Gastrocnemius medialis (tissue), 4 donors: ENCODE results near the gene TIGAR. TPM values are rescaled to one million over a fixed set of nuclear protein-coding genes. Genes with fewer than 3 reads are reported as not detected.
A peak's percentile ranks its signal among the peaks of the same experiment; 100 is the strongest.

Experiments
- ATAC-seq, 2 donors: fragments of 150-250 bp; one replicate each; pipeline ENCODE4 v1.9.1; 2016
- DNase-seq, 2 donors: peaks; one replicate each; pipeline ENCODE4 v3.0.0-alpha.2; 2019
- H3K27ac ChIP-seq, 4 donors: fragments of 200-600 bp; sonication (generic); 1 replicate in 1 of 4; 2 replicates in 3 of 4; pipeline ENCODE4 v1.5.1; 2016 to 2018; ENCODE audit warnings: mild to moderate bottlenecking in 2 of 4, moderate library complexity in 1 of 4
- H3K27me3 ChIP-seq, 3 donors: fragments of 200-600 bp; sonication (generic) in 2 of 3; 1 replicate in 1 of 3; 2 replicates in 2 of 3; pipeline versions ENCODE4 v1.5.1 to v1.6.0; 2016 to 2019; ENCODE audit warnings: mild to moderate bottlenecking in 1 of 3, moderate library complexity in 1 of 3
- H3K36me3 ChIP-seq, 2 donors: fragments of 200-600 bp; sonication (generic) in 1 of 2; one replicate each; pipeline ENCODE4 v1.5.1; 2017 to 2018
- H3K4me1 ChIP-seq, 2 donors: fragments of 200-600 bp; sonication (generic) in 1 of 2; one replicate each; pipeline ENCODE4 v1.5.1; 2016 to 2017; ENCODE audit warnings: mild to moderate bottlenecking in 2 of 2
- H3K4me3 ChIP-seq, 4 donors: fragments of 200-600 bp; sonication (generic) in 3 of 4; 1 replicate in 1 of 4; 2 replicates in 3 of 4; pipeline ENCODE4 v1.5.1; 2016 to 2019; ENCODE audit warnings: mild to moderate bottlenecking in 2 of 4
- H3K9me3 ChIP-seq, 3 donors: fragments of 200-600 bp; sonication (generic) in 2 of 3; 1 replicate in 1 of 3; 2 replicates in 2 of 3; pipeline ENCODE4 v1.5.1; 2016 to 2019
- CTCF ChIP-seq, 5 experiments: fragments of 450-650 bp in 3 of 5; fragments of 200-600 bp in 2 of 5; sonication (generic) in 2 of 5; IDR thresholded peaks in 4 of 5; conservative IDR thresholded peaks in 1 of 5; 1 replicate in 4 of 5; 2 replicates in 1 of 5; pipeline ENCODE4 v1.5.1; 2016 to 2019; ENCODE audit warnings: antibody characterized with exemption in 5 of 5, mild to moderate bottlenecking in 3 of 5, moderate library complexity in 3 of 5
- POLR2A ChIP-seq, 2 donors: fragments of 450-650 bp; IDR thresholded peaks; one replicate each; pipeline ENCODE4 v1.6.1; 2017; ENCODE audit warnings: antibody characterized with exemption in 2 of 2, mild to moderate bottlenecking in 2 of 2, moderate library complexity in 2 of 2
- in situ Hi-C, 4 donors: fragments of 200-750 bp; cut with MboI; loops; one replicate each; pipeline versions ENCODE4 v1.15.0 to v1.8.0; 2017; ENCODE audit warnings: low sequenced_read_pairs in 4 of 4
- intact Hi-C: fragments of 100-400 bp; cut with DNase I; formaldehyde crosslinking; loops from one replicate; pipeline ENCODE4 v1.15.1; 2023; ENCODE audit warnings: low total_unique reads
- total RNA-seq, 4 donors: library from RNA; depleted of rRNA; stranded (reverse); fragments of >200 nt; gene quantifications; one replicate each; pipeline versions ENCODE4 v1.1.0 to v1.2.3, GENCODE V29; 2016

TIGAR gene
- total RNA-seq, 4 donors from 2014 or later = 4.4 to 8.3 (median 6.7) TPM

DNA sequence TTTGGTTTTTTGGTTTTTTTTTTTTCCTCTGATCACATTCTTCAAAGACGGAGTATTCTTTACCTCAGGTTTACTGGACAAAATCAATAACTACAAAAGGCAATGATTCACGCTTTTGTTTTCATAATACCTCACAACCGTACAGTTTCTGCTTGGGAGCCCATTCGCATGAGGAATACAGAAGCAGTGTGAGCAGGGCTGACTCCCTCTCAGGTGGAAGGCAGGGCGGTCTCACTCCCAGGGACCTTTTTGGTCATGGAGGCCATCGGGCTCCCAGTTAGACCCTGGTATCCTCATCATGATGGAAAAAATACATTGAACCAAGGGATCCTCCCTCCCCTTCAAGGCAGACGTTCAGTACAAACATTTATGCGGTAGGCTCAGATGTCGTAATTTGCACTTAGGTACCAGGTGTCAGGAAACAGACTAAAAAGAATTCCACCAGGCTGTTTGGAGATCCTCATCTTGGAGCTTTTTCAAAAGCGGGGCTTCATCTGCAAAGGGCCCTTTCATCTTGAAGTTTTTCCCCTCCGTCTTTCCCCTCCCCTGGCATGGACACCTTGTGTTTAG is 19.0 kb upstream of the TIGAR start:
- no peaks in the 10 kb centered on the region for H3K4me1 ChIP-seq
- TF ChIP-seq CTCF (IDR thresholded peaks at IDR 0.05 in 4 of 5, conservative IDR thresholded peaks at IDR 0.05 in 1 of 5) = no peak
- no peak for TF ChIP-seq POLR2A (IDR thresholded peaks at IDR 0.05)
- DNase-seq = no peak
- no peak for ATAC-seq
- H3K36me3 ChIP-seq = no peaks in the 10 kb centered on the region
- in situ Hi-C loops (loop anchor here (10.0 to 25.0 kb wide), 2 partner anchors 223 to 235 kb away; partner anchors contain the start of gene RAD51AP1 (in 2 of the 4)), intact Hi-C loops (no loop called here)
- H3K27ac ChIP-seq = no peak overlapping the region
- no peaks in the 10 kb centered on the region for H3K27me3 ChIP-seq
- no peak overlapping the region for H3K4me3 ChIP-seq
- no peaks in the 10 kb centered on the region for H3K9me3 ChIP-seq

DNA sequence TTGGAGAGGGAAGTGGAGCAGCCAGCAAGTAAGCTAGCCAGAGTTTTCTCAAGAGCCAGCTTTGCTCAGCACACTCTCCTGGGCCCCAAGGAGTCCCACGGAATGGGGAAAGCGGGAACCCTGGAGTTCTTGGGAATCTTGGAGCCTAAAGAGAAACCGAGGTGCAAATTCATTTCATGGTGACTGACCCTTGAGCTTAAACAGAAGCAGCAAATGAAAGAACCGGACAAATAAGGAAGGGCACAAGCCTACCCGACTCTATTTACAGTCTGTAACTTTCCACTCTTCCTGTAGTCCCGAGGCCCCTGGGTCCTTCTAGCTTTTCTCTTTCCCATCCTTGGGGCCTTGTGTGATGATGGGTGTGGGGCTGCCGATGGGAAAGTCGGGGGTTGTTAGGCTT is 18.1 kb upstream of the TIGAR start:
- Histone ChIP-seq H3K4me1 (peaks cover 0 to 5% of the 10 kb centered on the region in 2 donors), H3K4me3 (no peak overlapping the region), H3K27me3 (no peaks in the 10 kb centered on the region), H3K27ac (no peak overlapping the region), H3K36me3 (no peaks in the 10 kb centered on the region), H3K9me3 (no peaks in the 10 kb centered on the region)
- ATAC-seq (no peak), DNase-seq (no peak)
- intact Hi-C loops (no loop called here), in situ Hi-C loops (loop anchor here (10.0 to 25.0 kb wide), 2 partner anchors 222 to 234 kb away; partner anchors contain the start of gene RAD51AP1 (in 2 of the 4))
- no peak for TF ChIP-seq POLR2A (IDR thresholded peaks at IDR 0.05)
- TF ChIP-seq CTCF (IDR thresholded peaks at IDR 0.05 in 4 of 5, conservative IDR thresholded peaks at IDR 0.05 in 1 of 5) = no peak

GRCh38 chr12:4303750-4304149 is 17.3 kb upstream of the TIGAR start:
- no peaks in the 10 kb centered on the region for H3K27me3 ChIP-seq
- intact Hi-C loops (no loop called here), in situ Hi-C loops (loop anchor here (10.0 to 25.0 kb wide), 2 partner anchors 221 to 234 kb away; partner anchors contain the start of gene RAD51AP1 (in 2 of the 4))
- no peak overlapping the region for H3K27ac ChIP-seq
- H3K9me3 ChIP-seq = no peaks in the 10 kb centered on the region
- H3K4me3 ChIP-seq = no peak overlapping the region
- ATAC-seq (no peak), DNase-seq (no peak)
- no peak for TF ChIP-seq POLR2A (IDR thresholded peaks at IDR 0.05)
- no peak for TF ChIP-seq CTCF (IDR thresholded peaks at IDR 0.05 in 4 of 5, conservative IDR thresholded peaks at IDR 0.05 in 1 of 5)
- peaks cover 0 to 9% of the 10 kb centered on the region in 2 donors for H3K4me1 ChIP-seq
- H3K36me3 ChIP-seq = no peaks in the 10 kb centered on the region

DNA sequence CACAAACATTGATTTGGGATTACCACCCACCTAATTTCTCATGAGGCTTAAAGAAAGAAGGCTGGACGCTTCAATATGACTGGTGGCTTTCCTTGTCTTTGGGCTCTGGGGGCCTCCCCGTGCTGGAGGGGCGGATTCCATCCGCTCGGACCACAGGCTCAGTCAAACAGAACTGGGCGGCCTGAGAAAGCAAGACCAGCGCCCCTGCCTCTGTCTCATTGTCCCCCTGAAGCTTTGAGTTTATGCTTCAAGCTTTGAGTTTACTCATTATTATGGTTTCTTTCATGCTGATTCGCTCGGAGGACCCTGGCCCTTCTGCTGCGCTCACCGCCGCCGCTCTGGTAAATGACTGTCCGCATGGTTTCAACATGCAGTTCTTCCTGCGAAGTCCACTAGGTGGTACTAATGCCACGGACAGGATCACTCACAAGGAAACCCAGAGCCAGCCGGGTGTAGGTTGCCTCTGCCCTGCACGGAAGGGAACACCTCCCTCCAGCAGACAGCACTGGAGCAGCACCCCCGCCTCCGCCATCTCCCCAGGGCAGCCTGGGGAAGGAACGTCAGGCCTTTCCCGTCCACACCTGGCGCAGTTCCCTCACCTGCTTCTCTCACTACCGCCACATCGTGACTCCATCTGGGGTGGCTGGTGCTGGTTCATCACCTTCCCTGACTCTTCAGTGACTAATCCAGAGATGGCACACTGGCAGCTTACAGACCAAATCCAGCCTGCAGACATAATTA is 13.2 kb upstream of the TIGAR start:
- Histone ChIP-seq H3K9me3 (no peaks in the 10 kb centered on the region), H3K27me3 (no peaks in the 10 kb centered on the region), H3K36me3 (no peaks in the 10 kb centered on the region), H3K4me1 (peaks cover 0 to 9% of the 10 kb centered on the region in 2 donors), H3K4me3 (peak overlapping the region in 2 of 4 donors; percentile 24 to 35), H3K27ac (no peak overlapping the region)
- TF ChIP-seq POLR2A (IDR thresholded peaks at IDR 0.05) = no peak
- peak; percentile 44 to 84 (median 63) for TF ChIP-seq CTCF (IDR thresholded peaks at IDR 0.05 in 4 of 5, conservative IDR thresholded peaks at IDR 0.05 in 1 of 5)
- in situ Hi-C loops = loop anchor here (10.0 to 25.0 kb wide), 2 partner anchors 217 to 230 kb away; partner anchors contain the start of gene RAD51AP1 (in 2 of the 4)
- intact Hi-C loops = loop anchor here (5.0 kb wide), 2 partner anchors 115 to 220 kb away; no protein-coding TSS in a partner anchor
- peak; percentile 38 to 62 for DNase-seq
- peak; percentile 95 to 98 for ATAC-seq
